Measurements from ENCODE around the gene CDH18.

CDH18 gene

DNA sequence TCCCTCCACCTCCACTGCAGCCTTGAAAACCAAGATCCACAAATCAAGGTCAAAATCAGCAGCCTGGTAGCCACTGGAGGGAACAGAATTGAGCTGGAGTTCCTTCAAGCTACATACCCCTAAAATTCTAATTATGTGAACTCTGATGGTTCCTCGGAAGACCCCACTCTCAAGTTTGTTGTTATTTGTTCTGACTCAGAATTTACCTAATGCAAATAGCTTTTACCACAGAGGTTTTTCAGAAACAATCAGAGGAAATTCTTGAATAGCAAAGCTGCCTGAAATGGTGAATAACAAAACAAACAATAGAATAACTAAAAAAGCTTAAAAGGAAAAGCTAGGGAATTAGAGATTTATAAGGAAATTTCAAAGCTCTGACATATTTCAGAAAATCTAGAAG lies 220.0 kb downstream of the CDH18 start:
- no peaks in the 10 kb centered on the region for H3K27me3 ChIP-seq (ENCODE audit: control insufficient read depth, insufficient read depth, low read length)
- H3K4me3 ChIP-seq (ENCODE audit: low read length) = no peak overlapping the region
- H3K9me3 ChIP-seq (ENCODE audit: control insufficient read depth, low read length) = no peaks in the 10 kb centered on the region
- H3K4me1 ChIP-seq (ENCODE audit: control insufficient read depth, insufficient read depth, low read length) = no peaks in the 10 kb centered on the region
- H3K9ac ChIP-seq (ENCODE audit: low read length) = no peak overlapping the region
- no peaks in the 10 kb centered on the region for H3K36me3 ChIP-seq (ENCODE audit: control insufficient read depth, insufficient read depth, low read length)

- no peaks in the 10 kb centered on the region for H3K9me3 ChIP-seq (ENCODE audit: control insufficient read depth, low read length)
- no peak overlapping the region for H3K9ac ChIP-seq (ENCODE audit: low read length)
- no peaks in the 10 kb centered on the region for H3K27me3 ChIP-seq (ENCODE audit: control insufficient read depth, insufficient read depth, low read length)
- H3K4me3 ChIP-seq (ENCODE audit: low read length) = no peak overlapping the region
- no peaks in the 10 kb centered on the region for H3K36me3 ChIP-seq (ENCODE audit: control insufficient read depth, insufficient read depth, low read length)
- H3K4me1 ChIP-seq (ENCODE audit: control insufficient read depth, insufficient read depth, low read length) = no peaks in the 10 kb centered on the region
These were observed 234.4 kb downstream of the CDH18 start for GRCh38 chr5:19753579-19753978.

GRCh38 chr5:19751326-19751725 lies 236.7 kb downstream of the CDH18 start:
- H3K9ac ChIP-seq (ENCODE audit: low read length) = no peak overlapping the region

GRCh38 chr5:19745247-19745646 lies 242.8 kb downstream of the CDH18 start:
- H3K4me3 ChIP-seq (ENCODE audit: low read length) = no peak overlapping the region
- no peaks in the 10 kb centered on the region for H3K9me3 ChIP-seq (ENCODE audit: control insufficient read depth, low read length)

More at GRCh38 chr5:19751326-19751725, 236.7 kb downstream of the CDH18 start:
- H3K36me3 ChIP-seq (ENCODE audit: control insufficient read depth, insufficient read depth, low read length) = no peaks in the 10 kb centered on the region
- no peaks in the 10 kb centered on the region for H3K27me3 ChIP-seq (ENCODE audit: control insufficient read depth, insufficient read depth, low read length)
- H3K4me3 ChIP-seq (ENCODE audit: low read length) = no peak overlapping the region
- H3K4me1 ChIP-seq (ENCODE audit: control insufficient read depth, insufficient read depth, low read length) = no peaks in the 10 kb centered on the region
- no peaks in the 10 kb centered on the region for H3K9me3 ChIP-seq (ENCODE audit: control insufficient read depth, low read length)

DNA sequence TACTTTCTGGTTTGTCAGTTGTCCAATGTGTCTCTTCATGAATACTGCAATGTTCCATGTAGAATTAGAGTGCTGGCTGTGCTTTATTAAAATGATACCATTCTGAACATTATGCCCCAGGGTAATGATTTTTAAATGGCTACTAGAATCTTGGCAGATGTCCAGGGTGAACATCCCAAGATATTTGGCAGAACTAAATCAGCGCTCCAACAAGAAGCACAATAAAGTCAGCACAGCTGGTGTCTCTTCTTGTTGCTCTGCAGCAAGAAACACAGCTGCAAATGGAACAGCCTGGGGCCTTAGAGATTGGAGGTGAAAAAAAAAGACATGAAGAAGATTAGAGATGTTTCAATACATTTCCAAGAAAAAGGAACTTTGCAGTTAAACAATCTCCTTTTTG lies 248.3 kb downstream of the CDH18 start:
- Histone ChIP-seq H3K9me3 (ENCODE audit: control insufficient read depth, low read length) (no peaks in the 10 kb centered on the region), H3K36me3 (ENCODE audit: control insufficient read depth, insufficient read depth, low read length) (no peaks in the 10 kb centered on the region), H3K9ac (ENCODE audit: low read length) (no peak overlapping the region), H3K4me1 (ENCODE audit: control insufficient read depth, insufficient read depth, low read length) (no peaks in the 10 kb centered on the region), H3K4me3 (ENCODE audit: low read length) (no peak overlapping the region), H3K27me3 (ENCODE audit: control insufficient read depth, insufficient read depth, low read length) (no peaks in the 10 kb centered on the region)

More at GRCh38 chr5:19745247-19745646, 242.8 kb downstream of the CDH18 start:
- Histone ChIP-seq H3K36me3 (ENCODE audit: control insufficient read depth, insufficient read depth, low read length) (no peaks in the 10 kb centered on the region), H3K9ac (ENCODE audit: low read length) (no peak overlapping the region), H3K27me3 (ENCODE audit: control insufficient read depth, insufficient read depth, low read length) (no peaks in the 10 kb centered on the region), H3K4me1 (ENCODE audit: control insufficient read depth, insufficient read depth, low read length) (no peaks in the 10 kb centered on the region)

GRCh38 chr5:19734776-19735175 lies 253.2 kb downstream of the CDH18 start:
- Histone ChIP-seq H3K9ac (ENCODE audit: low read length) (no peak overlapping the region), H3K4me1 (ENCODE audit: control insufficient read depth, insufficient read depth, low read length) (no peaks in the 10 kb centered on the region), H3K27me3 (ENCODE audit: control insufficient read depth, insufficient read depth, low read length) (no peaks in the 10 kb centered on the region), H3K36me3 (ENCODE audit: control insufficient read depth, insufficient read depth, low read length) (no peaks in the 10 kb centered on the region), H3K9me3 (ENCODE audit: control insufficient read depth, low read length) (no peaks in the 10 kb centered on the region), H3K4me3 (ENCODE audit: low read length) (no peak overlapping the region)

DNA sequence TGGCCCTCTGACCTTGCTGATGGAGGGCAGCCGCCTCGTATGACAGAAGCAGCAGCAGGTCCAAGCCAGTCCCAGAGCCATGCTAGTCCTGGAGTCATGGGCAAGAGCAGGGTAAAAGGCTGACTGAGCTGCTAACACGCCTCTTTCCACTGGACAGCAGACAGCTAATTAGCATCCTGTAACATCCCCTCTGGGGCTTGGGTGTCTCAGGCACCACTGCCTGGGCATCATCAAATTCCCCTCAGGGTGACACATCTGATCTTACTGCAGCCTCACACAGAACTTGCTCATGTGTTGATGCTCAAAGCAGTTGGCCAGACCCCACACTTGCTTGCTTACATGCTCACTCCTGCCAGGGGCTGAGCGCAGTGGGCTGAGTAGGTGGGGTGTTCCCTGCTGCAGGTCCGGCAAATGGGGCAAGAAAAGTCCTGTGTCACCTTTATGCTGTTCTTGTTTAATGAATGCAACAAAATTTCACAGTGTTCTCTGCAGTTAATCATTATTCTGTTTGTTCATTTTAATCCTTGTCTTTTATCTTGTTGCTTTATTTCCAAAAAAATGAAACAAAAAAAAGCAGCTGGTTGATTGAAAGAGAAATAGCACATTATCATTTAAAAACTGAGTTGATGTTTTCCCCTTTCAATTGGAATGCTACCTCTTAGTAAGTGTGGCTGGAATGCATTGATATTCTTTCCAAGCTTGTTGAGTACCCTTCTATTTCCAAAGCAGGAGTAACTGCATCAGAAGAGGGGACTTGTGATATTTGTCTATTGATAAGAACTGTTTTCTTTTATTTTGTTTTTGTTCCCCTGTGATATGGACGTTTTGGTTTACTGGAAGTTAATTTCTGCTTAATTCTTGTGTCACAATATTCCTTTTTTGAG lies 254.1 kb downstream of the CDH18 start:
- Histone ChIP-seq H3K27me3 (ENCODE audit: control insufficient read depth, insufficient read depth, low read length) (no peaks in the 10 kb centered on the region), H3K4me1 (ENCODE audit: control insufficient read depth, insufficient read depth, low read length) (no peaks in the 10 kb centered on the region), H3K9me3 (ENCODE audit: control insufficient read depth, low read length) (no peaks in the 10 kb centered on the region), H3K36me3 (ENCODE audit: control insufficient read depth, insufficient read depth, low read length) (no peaks in the 10 kb centered on the region), H3K4me3 (ENCODE audit: low read length) (no peak overlapping the region), H3K9ac (ENCODE audit: low read length) (no peak overlapping the region)

DNA sequence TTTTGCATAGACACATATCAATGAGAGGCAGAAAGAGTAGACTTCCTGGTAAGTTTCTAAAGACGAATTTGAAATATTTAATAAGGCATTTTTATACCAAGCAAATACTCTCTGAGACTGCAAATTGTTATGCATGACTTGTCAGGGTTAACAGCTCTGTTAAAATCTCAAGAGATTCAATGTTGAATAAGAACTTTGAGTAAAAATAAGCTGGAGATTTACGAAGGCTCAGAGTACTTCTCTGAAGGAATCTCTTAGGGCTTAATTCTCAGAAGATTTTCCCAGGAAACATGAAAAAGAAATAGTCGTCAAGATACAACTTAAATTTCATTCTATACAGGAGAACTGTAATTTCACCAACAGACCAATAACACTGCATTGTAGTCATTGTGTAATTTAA lies 259.4 kb downstream of the CDH18 start:
- no peaks in the 10 kb centered on the region for H3K27me3 ChIP-seq (ENCODE audit: control insufficient read depth, insufficient read depth, low read length)
- no peaks in the 10 kb centered on the region for H3K9me3 ChIP-seq (ENCODE audit: control insufficient read depth, low read length)

DNA sequence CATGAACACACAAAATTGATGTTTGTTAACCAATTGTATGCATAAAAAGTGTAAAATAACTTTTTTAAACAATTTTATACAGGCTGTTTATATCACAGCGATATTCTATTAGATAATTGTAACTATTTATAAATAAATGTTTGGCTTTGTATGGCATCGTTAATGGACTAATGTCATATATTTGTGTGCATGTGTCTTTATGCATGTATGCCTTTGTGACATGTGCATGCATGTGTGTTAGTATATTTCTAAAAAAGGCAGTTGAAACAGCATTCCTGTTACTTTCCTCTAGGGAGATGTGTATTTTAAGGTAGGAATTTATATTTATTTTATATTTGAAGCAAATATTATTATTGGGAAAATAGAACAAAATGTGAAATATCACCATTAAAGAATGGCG lies 268.9 kb downstream of the CDH18 start:
- Histone ChIP-seq H3K36me3 (ENCODE audit: control insufficient read depth, insufficient read depth, low read length) (no peaks in the 10 kb centered on the region), H3K9me3 (ENCODE audit: control insufficient read depth, low read length) (no peaks in the 10 kb centered on the region), H3K9ac (ENCODE audit: low read length) (no peak overlapping the region), H3K27me3 (ENCODE audit: control insufficient read depth, insufficient read depth, low read length) (no peaks in the 10 kb centered on the region), H3K4me1 (ENCODE audit: control insufficient read depth, insufficient read depth, low read length) (no peaks in the 10 kb centered on the region), H3K4me3 (ENCODE audit: low read length) (no peak overlapping the region)

More for the DNA sequence above, 259.4 kb downstream of the CDH18 start:
- no peaks in the 10 kb centered on the region for H3K36me3 ChIP-seq (ENCODE audit: control insufficient read depth, insufficient read depth, low read length)
- no peaks in the 10 kb centered on the region for H3K4me1 ChIP-seq (ENCODE audit: control insufficient read depth, insufficient read depth, low read length)
- H3K9ac ChIP-seq (ENCODE audit: low read length) = no peak overlapping the region
- H3K4me3 ChIP-seq (ENCODE audit: low read length) = no peak overlapping the region

- no peak overlapping the region for H3K9ac ChIP-seq (ENCODE audit: low read length)
- H3K4me3 ChIP-seq (ENCODE audit: low read length) = no peak overlapping the region
- no peaks in the 10 kb centered on the region for H3K4me1 ChIP-seq (ENCODE audit: control insufficient read depth, insufficient read depth, low read length)
- no peaks in the 10 kb centered on the region for H3K36me3 ChIP-seq (ENCODE audit: control insufficient read depth, insufficient read depth, low read length)
- H3K27me3 ChIP-seq (ENCODE audit: control insufficient read depth, insufficient read depth, low read length) = no peaks in the 10 kb centered on the region
- no peaks in the 10 kb centered on the region for H3K9me3 ChIP-seq (ENCODE audit: control insufficient read depth, low read length)
These were observed 274.3 kb downstream of the CDH18 start for GRCh38 chr5:19713740-19714139.

DNA sequence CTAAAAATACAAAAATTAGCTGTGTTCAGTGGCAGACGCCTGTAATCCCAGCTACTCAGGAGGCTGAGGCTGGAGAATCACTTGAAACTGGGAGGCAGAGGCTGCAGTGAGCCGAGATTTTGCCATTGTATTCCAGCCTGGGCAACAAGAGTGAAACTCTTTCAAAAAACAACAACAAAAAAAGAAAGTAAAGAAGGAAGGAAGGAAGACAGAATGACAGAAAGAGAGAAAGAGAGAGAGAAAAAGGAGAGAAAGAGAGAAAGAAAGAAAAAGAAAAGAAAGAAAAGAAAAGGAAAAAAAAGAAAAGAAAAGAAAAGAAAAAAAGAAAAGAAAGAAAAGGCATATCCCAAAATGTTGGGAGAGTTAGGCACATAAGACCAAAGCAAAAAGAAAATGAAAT lies 278.6 kb downstream of the CDH18 start:
- H3K4me1 ChIP-seq (ENCODE audit: control insufficient read depth, insufficient read depth, low read length) = no peaks in the 10 kb centered on the region
- H3K9me3 ChIP-seq (ENCODE audit: control insufficient read depth, low read length) = no peaks in the 10 kb centered on the region

DNA sequence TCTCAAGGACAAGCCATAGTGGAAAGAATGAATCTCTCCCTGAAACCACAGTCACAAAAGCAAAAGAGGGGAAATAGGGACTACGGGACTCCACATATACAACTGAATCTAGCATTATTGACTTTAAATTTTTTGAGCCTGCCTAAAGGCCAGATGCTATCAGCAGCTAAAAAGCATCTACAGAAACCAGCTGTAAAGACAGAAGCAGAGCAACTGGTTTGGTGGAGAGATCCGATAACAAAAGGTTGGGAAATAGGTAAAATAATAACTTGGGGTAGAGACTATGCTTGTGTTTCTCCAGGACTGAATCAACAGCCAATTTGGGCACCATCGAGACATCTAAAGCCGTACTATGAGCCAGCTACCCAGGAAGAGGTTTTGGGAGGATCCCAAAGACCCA lies 281.2 kb downstream of the CDH18 start:
- Histone ChIP-seq H3K4me3 (ENCODE audit: low read length) (no peak overlapping the region), H3K27me3 (ENCODE audit: control insufficient read depth, insufficient read depth, low read length) (no peaks in the 10 kb centered on the region), H3K9ac (ENCODE audit: low read length) (no peak overlapping the region), H3K36me3 (ENCODE audit: control insufficient read depth, insufficient read depth, low read length) (no peaks in the 10 kb centered on the region), H3K4me1 (ENCODE audit: control insufficient read depth, insufficient read depth, low read length) (no peaks in the 10 kb centered on the region), H3K9me3 (ENCODE audit: control insufficient read depth, low read length) (no peaks in the 10 kb centered on the region)

More for the DNA sequence above, 278.6 kb downstream of the CDH18 start:
- Histone ChIP-seq H3K36me3 (ENCODE audit: control insufficient read depth, insufficient read depth, low read length) (no peaks in the 10 kb centered on the region), H3K9ac (ENCODE audit: low read length) (no peak overlapping the region), H3K4me3 (ENCODE audit: low read length) (no peak overlapping the region), H3K27me3 (ENCODE audit: control insufficient read depth, insufficient read depth, low read length) (no peaks in the 10 kb centered on the region)
